B cell (primary cell): ENCODE measurements around the gene LIMS2. TPM values are rescaled to one million over a fixed set of nuclear protein-coding genes. Genes with fewer than 3 reads are reported as not detected.

Experiments used
- ATAC-seq: fragments of 200-7000 bp; cut with Tn5 transposase; one replicate; pipeline ENCODE4 v1.10.0; 2021; ENCODE audit warnings: low read depth, mild to moderate bottlenecking, moderate number of reproducible peaks, moderate library complexity
- CTCF ChIA-PET: fragments of 350-600 bp; sonication (Branson Sonifier 250); formaldehyde crosslinking; loops from one replicate; lab custom pipeline; 2021; ENCODE audit warnings: antibody characterized with exemption, inconsistent platforms; lab: Charles Lee
- POLR2A ChIA-PET: fragments of 350-600 bp; sonication (Branson Sonifier 250); formaldehyde crosslinking; loops from one replicate; lab custom pipeline; 2021; ENCODE audit warnings: antibody characterized with exemption; lab: Charles Lee
- DNase-seq: peaks from one replicate; pipeline ENCODE4 v3.0.0; 2013
- H2AFZ ChIP-seq: 2 replicates; pipeline ENCODE4 v1.6.1; 2012; ENCODE audit warnings: mild to moderate bottlenecking, low read depth, low read length; ENCODE audit not compliant: insufficient read depth, poor library complexity, severe bottlenecking
- H3K27ac ChIP-seq, 2 donors: 1 replicate in 1 of 2; 2 replicates in 1 of 2; pipeline ENCODE4 v1.5.1; 2012 to 2013; ENCODE audit warnings: low read length in 2 of 2, mild to moderate bottlenecking in 2 of 2, moderate library complexity in 1 of 2
- H3K27me3 ChIP-seq, 4 experiments: fragments of 200-600 bp in 1 of 4; sonication (generic) in 1 of 4; replicated peaks in 1 of 4; 1 replicate in 2 of 4; 2 replicates in 2 of 4; pipeline versions ENCODE4 v1.6.1 to v1.7.0; 2013 to 2016; ENCODE audit warnings: low read length in 3 of 4, mild to moderate bottlenecking in 2 of 4, mixed read lengths in 1 of 4, moderate library complexity in 1 of 4; ENCODE audit not compliant: insufficient read depth in 4 of 4, control insufficient read depth in 3 of 4; ENCODE audit errors: control extremely low read depth in 1 of 4
- H3K36me3 ChIP-seq, 2 experiments: replicated peaks in 1 of 2; 1 replicate in 1 of 2; 2 replicates in 1 of 2; pipeline versions ENCODE4 v1.6.1 to v1.7.1; 2013; ENCODE audit warnings: low read length in 1 of 2; ENCODE audit not compliant: insufficient read depth in 2 of 2, control insufficient read depth in 1 of 2; ENCODE audit errors: control extremely low read depth in 1 of 2, extremely low read depth in 1 of 2
- H3K4me1 ChIP-seq, 2 donors: fragments of 200-600 bp in 1 of 2; sonication (generic) in 1 of 2; 1 replicate in 1 of 2; 2 replicates in 1 of 2; pipeline versions ENCODE4 v1.5.1 to v1.6.1; 2013 to 2017; ENCODE audit warnings: low read length in 2 of 2; ENCODE audit not compliant: control insufficient read depth in 2 of 2, insufficient read depth in 2 of 2
- H3K4me2 ChIP-seq: replicated peaks from 2 replicates; pipeline ENCODE3; 2012; ENCODE audit warnings: mild to moderate bottlenecking, low read depth, low read length; ENCODE audit not compliant: poor library complexity, severe bottlenecking
- H3K4me3 ChIP-seq, 5 experiments: fragments of 200-600 bp in 1 of 5; sonication (generic) in 1 of 5; 1 replicate in 3 of 5; 2 replicates in 2 of 5; pipeline versions ENCODE4 v1.5.1 to v1.7.0; 2011 to 2016; ENCODE audit warnings: low read length in 4 of 5, mild to moderate bottlenecking in 4 of 5, low read depth in 2 of 5, control low read depth in 1 of 5, moderate library complexity in 1 of 5; ENCODE audit not compliant: insufficient read depth in 1 of 5; ENCODE audit errors: control extremely low read depth in 1 of 5, extremely low read depth in 1 of 5
- H3K79me2 ChIP-seq: fragments of 200-600 bp; sonication (generic); one replicate; pipeline ENCODE4 v1.6.0; 2016; ENCODE audit warnings: low read length; ENCODE audit not compliant: control insufficient read depth, insufficient read depth
- H3K9ac ChIP-seq: fragments of 200-600 bp; sonication (generic); 2 replicates; pipeline ENCODE4 v1.6.1; 2017; ENCODE audit warnings: mild to moderate bottlenecking, low read length, moderate library complexity
- H3K9me3 ChIP-seq, 3 donors: one replicate each; pipeline versions ENCODE4 v1.6.1 to v1.7.1; 2013; ENCODE audit warnings: low read length in 2 of 3; ENCODE audit not compliant: control insufficient read depth in 2 of 3, insufficient read depth in 1 of 3; ENCODE audit errors: control extremely low read depth in 1 of 3
- H4K20me1 ChIP-seq: 2 replicates; pipeline ENCODE4 v1.6.0; 2012; ENCODE audit warnings: mild to moderate bottlenecking, low read length; ENCODE audit not compliant: insufficient read depth, control insufficient read depth, poor library complexity, severe bottlenecking
- H3K27ac Mint-ChIP-seq: one replicate; pipeline ENCODE4 v1.8.0; 2021; ENCODE audit warnings: mixed read lengths
- H3K27me3 Mint-ChIP-seq: one replicate; pipeline ENCODE4 v1.8.0; 2021; ENCODE audit warnings: mixed read lengths
- H3K4me1 Mint-ChIP-seq: one replicate; pipeline ENCODE4 v1.8.0; 2021; ENCODE audit warnings: mixed read lengths
- H3K4me3 Mint-ChIP-seq: one replicate; pipeline ENCODE4 v1.8.0; 2021; ENCODE audit warnings: mixed read lengths
- H3K9me3 Mint-ChIP-seq: one replicate; pipeline ENCODE4 v1.8.0; 2022; ENCODE audit warnings: mixed read lengths; ENCODE audit not compliant: insufficient read depth
- EZH2 ChIP-seq: IDR thresholded peaks from 2 replicates; pipeline ENCODE4 v1.6.1; 2012; ENCODE audit warnings: borderline replicate concordance, low read depth, mild to moderate bottlenecking, moderate library complexity, low read length; ENCODE audit not compliant: insufficient read depth, poor library complexity, severe bottlenecking
- WGBS: methylation state at CpG from one replicate; pipeline ENCODE4 v1.1.5; 2013; ENCODE audit warnings: missing lambda C conversion rate; ENCODE audit not compliant: insufficient coverage; 5-methylcytosine and 5-hydroxymethylcytosine counted together
- intact Hi-C: fragments of 100-400 bp; cut with micrococcal nuclease; formaldehyde crosslinking; loops from one replicate; pipeline ENCODE4 v1.10.0; 2022
- polyA plus RNA-seq: library from polyadenylated mRNA; depleted of rRNA; stranded (reverse); fragments of >200 nt; gene quantifications from 2 replicates; pipeline ENCODE4 v1.2.3, GENCODE V29; 2012
- total RNA-seq, 2 donors: library from RNA; stranded (reverse); fragments of 120-200 nt in 1 of 2; gene quantifications; 1 replicate in 1 of 2; 2 replicates in 1 of 2; pipeline versions ENCODE4 v1.2.3 to v1.2.4, GENCODE V29; 2013 to 2022
- TF ChIP-seq, protein P1 (sequence below): fragments of 200-600 bp; IDR thresholded peaks from one replicate; pipeline ENCODE4 v1.8.0; 2022; ENCODE audit warnings: antibody characterized with exemption, mild to moderate bottlenecking

LIMS2 gene
- total and polyA plus RNA-seq, 2 donors (not counting 1 experiment from before 2014, with no cell fraction given): 6.7 to 32.2 TPM

DNA sequence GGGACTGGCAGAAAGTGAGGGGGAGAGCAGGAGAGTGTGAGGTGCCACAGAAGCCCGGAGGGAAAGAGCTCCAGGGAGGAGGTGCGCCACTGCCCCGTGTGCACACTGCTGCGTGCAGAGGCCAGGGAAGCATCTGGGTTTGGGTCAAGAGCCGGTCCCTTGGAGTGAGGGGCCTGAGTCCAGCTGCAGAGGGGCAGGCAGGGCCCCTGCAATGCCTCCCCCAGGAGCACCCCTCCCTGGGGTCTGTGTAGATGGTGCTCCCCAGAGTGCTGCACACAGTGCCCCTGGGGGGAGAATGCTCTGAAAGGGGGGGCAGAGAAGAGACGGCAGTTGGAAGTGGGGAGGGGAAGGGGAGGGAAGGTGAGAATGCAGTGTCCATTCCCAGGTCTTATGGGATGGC, 3.7 kb upstream of the LIMS2 start:
- CTCF ChIA-PET: no interaction called here
- Mint-ChIP-seq H3K27me3 (peaks cover 22% of the 10 kb centered on the region), H3K4me3 (no peak overlapping the region), H3K9me3 (no peaks in the 10 kb centered on the region), H3K27ac (no peak overlapping the region), H3K4me1 (peaks cover 19% of the 10 kb centered on the region)
- no peak overlapping the region for H3K4me3 ChIP-seq
- no peaks in the 10 kb centered on the region for H3K79me2 ChIP-seq
- H3K27ac ChIP-seq: no peak overlapping the region
- peaks cover 0 to 22% (median 15%) of the 10 kb centered on the region in 4 experiments for H3K27me3 ChIP-seq
- H3K9ac ChIP-seq: no peak overlapping the region
- H4K20me1 ChIP-seq: no peaks in the 10 kb centered on the region
- no peak for TF ChIP-seq EZH2
- TF ChIP-seq, protein P1, sequence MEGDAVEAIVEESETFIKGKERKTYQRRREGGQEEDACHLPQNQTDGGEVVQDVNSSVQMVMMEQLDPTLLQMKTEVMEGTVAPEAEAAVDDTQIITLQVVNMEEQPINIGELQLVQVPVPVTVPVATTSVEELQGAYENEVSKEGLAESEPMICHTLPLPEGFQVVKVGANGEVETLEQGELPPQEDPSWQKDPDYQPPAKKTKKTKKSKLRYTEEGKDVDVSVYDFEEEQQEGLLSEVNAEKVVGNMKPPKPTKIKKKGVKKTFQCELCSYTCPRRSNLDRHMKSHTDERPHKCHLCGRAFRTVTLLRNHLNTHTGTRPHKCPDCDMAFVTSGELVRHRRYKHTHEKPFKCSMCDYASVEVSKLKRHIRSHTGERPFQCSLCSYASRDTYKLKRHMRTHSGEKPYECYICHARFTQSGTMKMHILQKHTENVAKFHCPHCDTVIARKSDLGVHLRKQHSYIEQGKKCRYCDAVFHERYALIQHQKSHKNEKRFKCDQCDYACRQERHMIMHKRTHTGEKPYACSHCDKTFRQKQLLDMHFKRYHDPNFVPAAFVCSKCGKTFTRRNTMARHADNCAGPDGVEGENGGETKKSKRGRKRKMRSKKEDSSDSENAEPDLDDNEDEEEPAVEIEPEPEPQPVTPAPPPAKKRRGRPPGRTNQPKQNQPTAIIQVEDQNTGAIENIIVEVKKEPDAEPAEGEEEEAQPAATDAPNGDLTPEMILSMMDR: no peak
- H3K9me3 ChIP-seq: peaks cover 0 to 3% (median 0%) of the 10 kb centered on the region in 3 donors
- DNase-seq (no peak), ATAC-seq (no peak)
- H3K36me3 ChIP-seq: no peaks in the 10 kb centered on the region
- peaks cover 12 to 28% of the 10 kb centered on the region in 2 donors for H3K4me1 ChIP-seq
- POLR2A ChIA-PET: no interaction called here
- no peak overlapping the region for H3K4me2 ChIP-seq
- WGBS: 86% methylated on average over 6 of the region's 6 CpGs
- intact Hi-C loops: no loop called here
- H2AFZ ChIP-seq: no peak overlapping the region

DNA sequence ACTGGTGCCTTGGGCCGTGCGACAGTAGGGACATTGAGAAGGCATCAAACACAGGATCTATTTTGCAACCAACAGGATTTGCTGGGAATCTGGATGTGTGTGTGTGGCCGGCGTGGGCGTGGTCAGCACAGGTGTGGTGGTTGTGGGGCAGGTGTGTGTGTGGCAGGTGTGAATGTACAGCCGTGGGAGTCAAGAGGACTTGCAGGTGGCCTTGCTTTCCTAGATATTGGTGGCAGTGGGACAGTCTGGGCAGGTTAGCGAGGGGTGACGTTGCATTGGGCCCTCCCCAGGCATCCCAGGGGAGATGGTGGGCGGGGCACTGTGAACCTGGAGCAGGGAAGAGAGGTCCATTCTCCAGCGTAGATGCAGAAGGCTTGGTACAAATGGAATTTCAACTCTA, 3.2 kb upstream of the LIMS2 start:
- ChIA-PET CTCF (no interaction called here), POLR2A (no interaction called here)
- Histone ChIP-seq H3K36me3 (no peaks in the 10 kb centered on the region), H3K9ac (no peak overlapping the region), H3K4me2 (no peak overlapping the region), H3K27me3 (peaks cover 0 to 27% (median 19%) of the 10 kb centered on the region in 4 experiments), H3K4me1 (peaks cover 12 to 28% of the 10 kb centered on the region in 2 donors), H3K4me3 (no peak overlapping the region), H2AFZ (no peak overlapping the region), H3K9me3 (peaks cover 0 to 3% (median 0%) of the 10 kb centered on the region in 3 donors), H3K27ac (no peak overlapping the region), H4K20me1 (no peaks in the 10 kb centered on the region), H3K79me2 (no peaks in the 10 kb centered on the region)
- H3K4me3 Mint-ChIP-seq: no peak overlapping the region
- no peaks in the 10 kb centered on the region for H3K9me3 Mint-ChIP-seq
- 84% methylated on average over 10 of the region's 10 CpGs for WGBS
- no peak overlapping the region for H3K27ac Mint-ChIP-seq
- DNase-seq: no peak
- no peak for ATAC-seq
- H3K27me3 Mint-ChIP-seq: peaks cover 26% of the 10 kb centered on the region
- intact Hi-C loops: no loop called here
- no peak for TF ChIP-seq EZH2
- TF ChIP-seq, protein P1: no peak
- H3K4me1 Mint-ChIP-seq: peaks cover 19% of the 10 kb centered on the region
